PC-3 (cell line): ENCODE data around the gene GP1BB. TPM values are rescaled to one million over a fixed set of nuclear protein-coding genes. Genes with fewer than 3 reads are reported as not detected.

Experiments used
- ATAC-seq: fragments of 200-7000 bp; cut with Tn5 transposase; 2 replicates; pipeline ENCODE4 v1.9.1; 2020; ENCODE audit warnings: mild to moderate bottlenecking, moderate library complexity
- BruUV-seq: library from RNA; stranded (reverse); fragments of 400-500 nt; replicated peaks from 2 replicates; lab custom pipeline; 2021; lab: Mats Ljungman, UMichigan
- CTCF ChIA-PET: fragments of 300-600 bp; sonication (Branson Sonifier 250); formaldehyde crosslinking; loops from one replicate; lab custom pipeline; 2022; ENCODE audit warnings: antibody characterized with exemption; lab: Charles Lee
- POLR2A ChIA-PET: fragments of 300-600 bp; sonication (Branson Sonifier 250); formaldehyde crosslinking; loops from one replicate; lab custom pipeline; 2022; ENCODE audit warnings: antibody characterized with exemption; ENCODE audit not compliant: unreplicated experiment; lab: Charles Lee
- DNase-seq: peaks from one replicate; pipeline ENCODE4 v3.0.0-alpha.2; 2015
- H2AFZ ChIP-seq: fragments of 300-600 bp; sonication (generic); 2 replicates; pipeline ENCODE4 v1.6.0; 2016; ENCODE audit warnings: antibody characterized with exemption, low read length
- H3F3A ChIP-seq: fragments of 300-600 bp; sonication (generic); one replicate; pipeline ENCODE4 v1.6.0; 2017; ENCODE audit warnings: antibody characterized with exemption, low read length, control low read depth, mild to moderate bottlenecking; ENCODE audit not compliant: unreplicated experiment
- H3K27ac ChIP-seq: fragments of 300-600 bp; sonication (generic); 2 replicates; pipeline ENCODE4 v1.5.1; 2016; ENCODE audit warnings: mild to moderate bottlenecking, low read length
- H3K27me3 ChIP-seq: fragments of 300-600 bp; sonication (generic); 2 replicates; pipeline ENCODE4 v1.6.1; 2016; ENCODE audit warnings: low read length, mixed read lengths
- H3K36me3 ChIP-seq: fragments of 300-600 bp; sonication (generic); 2 replicates; pipeline ENCODE4 v1.6.1; 2016; ENCODE audit warnings: low read depth, mixed run types, low read length, mixed read lengths
- H3K4me1 ChIP-seq: fragments of 300-600 bp; sonication (generic); 2 replicates; pipeline ENCODE4 v1.5.1; 2016; ENCODE audit warnings: low read length; ENCODE audit not compliant: insufficient read depth
- H3K4me2 ChIP-seq: fragments of 300-600 bp; sonication (generic); 2 replicates; pipeline ENCODE4 v1.6.0; 2016; ENCODE audit warnings: low read length
- H3K4me3 ChIP-seq: fragments of 300-600 bp; sonication (generic); 2 replicates; pipeline ENCODE4 v1.5.1; 2016; ENCODE audit warnings: mild to moderate bottlenecking, low read length, mixed read lengths
- H3K79me2 ChIP-seq: fragments of 300-600 bp; sonication (generic); 2 replicates; pipeline ENCODE4 v1.6.1; 2017; ENCODE audit warnings: low read length, mixed read lengths
- H3K9ac ChIP-seq: fragments of 300-600 bp; sonication (generic); 2 replicates; pipeline ENCODE4 v1.6.0; 2016; ENCODE audit warnings: mild to moderate bottlenecking, low read length
- H3K9me2 ChIP-seq: fragments of 300-600 bp; sonication (generic); replicated peaks from 2 replicates; pipeline ENCODE4 v1.6.1; 2016; ENCODE audit warnings: mixed run types, low read length, mixed read lengths
- H3K9me3 ChIP-seq: fragments of 300-600 bp; sonication (generic); 2 replicates; pipeline ENCODE4 v1.6.1; 2016; ENCODE audit warnings: low read length, mixed read lengths
- H4K20me1 ChIP-seq: fragments of 300-600 bp; sonication (generic); 2 replicates; pipeline ENCODE4 v1.6.1; 2016; ENCODE audit warnings: low read length, mixed read lengths
- CTCF ChIP-seq: fragments of 300-600 bp; sonication (generic); conservative IDR thresholded peaks from 2 replicates; pipeline ENCODE4 v1.5.1; 2017; ENCODE audit warnings: antibody characterized with exemption, low read depth, mild to moderate bottlenecking, low read length
- EZH2 ChIP-seq: fragments of 300-600 bp; sonication (generic); IDR thresholded peaks from one replicate; pipeline ENCODE4 v1.6.1; 2017; ENCODE audit warnings: antibody characterized with exemption, mild to moderate bottlenecking, low read length; ENCODE audit not compliant: unreplicated experiment
- EZH2phosphoT487 ChIP-seq: fragments of 300-600 bp; sonication (generic); IDR thresholded peaks from 2 replicates; pipeline ENCODE4 v1.6.1; 2018; ENCODE audit warnings: mild to moderate bottlenecking, antibody characterized with exemption, low read length, borderline replicate concordance
- intact Hi-C: fragments of 100-400 bp; cut with micrococcal nuclease; formaldehyde crosslinking; loops from 2 replicates; pipeline ENCODE4 v1.9.0; 2023
- total RNA-seq: library from RNA; depleted of rRNA; stranded (reverse); fragments of >200 nt; gene quantifications from 2 replicates; pipeline ENCODE4 v1.2.3, GENCODE V29; 2014

GP1BB gene
- total RNA-seq, 1 experiment from 2014 or later: 0.80 TPM

GRCh38 chr22:19704355-19705015 lies 18.9 kb upstream of the GP1BB start:
- no TSS peak for BruUV-seq
- Histone ChIP-seq H4K20me1 (no peaks in the 10 kb centered on the region), H2AFZ (no peak overlapping the region), H3K4me3 (no peak overlapping the region), H3K36me3 (no peaks in the 10 kb centered on the region), H3K9ac (no peak overlapping the region), H3K27me3 (no peaks in the 10 kb centered on the region), H3K4me1 (no peaks in the 10 kb centered on the region), H3K9me3 (no peaks in the 10 kb centered on the region), H3K27ac (no peak overlapping the region), H3K4me2 (no peak overlapping the region), H3F3A (no peaks in the 10 kb centered on the region), H3K9me2 (no peaks in the 10 kb centered on the region), H3K79me2 (no peaks in the 10 kb centered on the region)
- DNase-seq (no peak), ATAC-seq (no peak)
- no peak for TF ChIP-seq EZH2phosphoT487
- TF ChIP-seq CTCF: no peak
- TF ChIP-seq EZH2: no peak
- ChIA-PET POLR2A (no interaction called here), CTCF (no interaction called here)
- intact Hi-C loops: no loop called here

- H3K9me3 ChIP-seq: no peaks in the 10 kb centered on the region
- no peak overlapping the region for H3K4me3 ChIP-seq
- intact Hi-C loops: no loop called here
- TF ChIP-seq EZH2phosphoT487: no peak
- peak; percentile 17; the same call in 1 of the 2 replicates for TF ChIP-seq CTCF
- TF ChIP-seq EZH2: no peak
- ChIA-PET CTCF (no interaction called here), POLR2A (interaction anchor here (0.5 kb wide), 1 partner anchor 19 kb away, joined by 3 read pairs; no protein-coding TSS in a partner anchor)
- H3K4me1 ChIP-seq: no peaks in the 10 kb centered on the region
- no peak overlapping the region for H3K9ac ChIP-seq
- H3F3A ChIP-seq: no peaks in the 10 kb centered on the region
- H2AFZ ChIP-seq: no peak overlapping the region
- H3K27ac ChIP-seq: no peak overlapping the region
- no peak for ATAC-seq
- no peak overlapping the region for H3K4me2 ChIP-seq
- BruUV-seq: no TSS peak
- H3K79me2 ChIP-seq: no peaks in the 10 kb centered on the region
- no peak for DNase-seq
- no peaks in the 10 kb centered on the region for H4K20me1 ChIP-seq
- H3K9me2 ChIP-seq: no peaks in the 10 kb centered on the region
- no peaks in the 10 kb centered on the region for H3K27me3 ChIP-seq
- H3K36me3 ChIP-seq: no peaks in the 10 kb centered on the region
These were observed 18.0 kb upstream of the GP1BB start for GRCh38 chr22:19705181-19705934.

- no peak overlapping the region for H2AFZ ChIP-seq
- no peaks in the 10 kb centered on the region for H3K4me1 ChIP-seq
- H3K4me3 ChIP-seq: no peak overlapping the region
- H3K9me2 ChIP-seq: no peaks in the 10 kb centered on the region
- POLR2A ChIA-PET: no interaction called here
- no peaks in the 10 kb centered on the region for H3K36me3 ChIP-seq
- H3K4me2 ChIP-seq: no peak overlapping the region
- no peaks in the 10 kb centered on the region for H3K79me2 ChIP-seq
- TF ChIP-seq EZH2 (no peak), EZH2phosphoT487 (no peak), CTCF (no peak)
- ATAC-seq (no peak), DNase-seq (no peak)
- H3K9ac ChIP-seq: no peak overlapping the region
- H3F3A ChIP-seq: no peaks in the 10 kb centered on the region
- no peak overlapping the region for H3K27ac ChIP-seq
- CTCF ChIA-PET: no interaction called here
- H4K20me1 ChIP-seq: no peaks in the 10 kb centered on the region
- H3K27me3 ChIP-seq: no peaks in the 10 kb centered on the region
- H3K9me3 ChIP-seq: no peaks in the 10 kb centered on the region
- intact Hi-C loops: no loop called here
- no TSS peak for BruUV-seq
These were observed 16.6 kb upstream of the GP1BB start for GRCh38 chr22:19706661-19707151.
